Fibroblast of lung (primary cell): ENCODE measurements around the gene UQCC2. TPM values are rescaled to one million over a fixed set of nuclear protein-coding genes. Genes with fewer than 3 reads are reported as not detected.

Experiments
- DNase-seq, 2 donors: peaks; one replicate each; pipeline versions ENCODE4 v3.0.0 to v3.0.0-alpha.2; 2010; ENCODE audit warnings: low read depth in 2 of 2
- H2AFZ ChIP-seq: 2 replicates; pipeline ENCODE4 v1.5.1; 2012; ENCODE audit warnings: low read length, control low read depth, inconsistent platforms
- H3K27ac ChIP-seq: 2 replicates; pipeline ENCODE4 v1.5.1; 2011; ENCODE audit warnings: low read length, control low read depth; ENCODE audit not compliant: insufficient read depth
- H3K27me3 ChIP-seq: 2 replicates; pipeline ENCODE4 v1.5.1; 2011; ENCODE audit warnings: mild to moderate bottlenecking, low read length; ENCODE audit not compliant: control insufficient read depth, insufficient read depth
- H3K36me3 ChIP-seq: 2 replicates; pipeline ENCODE4 v1.5.1; 2011; ENCODE audit warnings: low read length; ENCODE audit not compliant: control insufficient read depth, insufficient read depth
- H3K4me1 ChIP-seq: 2 replicates; pipeline ENCODE4 v1.5.1; 2011; ENCODE audit warnings: low read length; ENCODE audit not compliant: control insufficient read depth, insufficient read depth; ENCODE audit errors: extremely low read depth
- H3K4me2 ChIP-seq: 2 replicates; pipeline ENCODE4 v1.5.1; 2011; ENCODE audit warnings: low read length, control low read depth; ENCODE audit not compliant: insufficient read depth; ENCODE audit errors: extremely low read depth
- H3K4me3 ChIP-seq, 4 experiments: fragments of 200-600 bp in 1 of 4; sonication (generic) in 1 of 4; replicated peaks in 1 of 4; 2 replicates each; pipeline ENCODE4 v1.5.1; 2011 to 2016; ENCODE audit warnings: low read length in 4 of 4, low read depth in 3 of 4, mild to moderate bottlenecking in 3 of 4, control low read depth in 2 of 4, inconsistent platforms in 1 of 4, mixed read lengths in 1 of 4; ENCODE audit not compliant: insufficient read depth in 1 of 4; ENCODE audit errors: control extremely low read depth in 1 of 4
- H3K79me2 ChIP-seq: 2 replicates; pipeline ENCODE4 v1.5.1; 2012; ENCODE audit warnings: mild to moderate bottlenecking, low read length, inconsistent platforms; ENCODE audit not compliant: control insufficient read depth, insufficient read depth
- H3K9ac ChIP-seq: 2 replicates; pipeline ENCODE4 v1.5.1; 2011; ENCODE audit warnings: mild to moderate bottlenecking, low read length, control low read depth; ENCODE audit not compliant: insufficient read depth
- H3K9me3 ChIP-seq: 2 replicates; pipeline ENCODE4 v1.5.1; 2012; ENCODE audit warnings: low read depth, low read length; ENCODE audit not compliant: control insufficient read depth, insufficient read depth
- H4K20me1 ChIP-seq: 2 replicates; pipeline ENCODE4 v1.5.1; 2011; ENCODE audit warnings: low read length; ENCODE audit not compliant: control insufficient read depth, insufficient read depth; ENCODE audit errors: extremely low read depth
- CTCF ChIP-seq, 2 donors: IDR thresholded peaks in 1 of 2; conservative IDR thresholded peaks in 1 of 2; 1 replicate in 1 of 2; 2 replicates in 1 of 2; pipeline ENCODE4 v1.5.1; 2011 to 2012; ENCODE audit warnings: low read length in 2 of 2, control low read depth in 1 of 2, inconsistent platforms in 1 of 2, low read depth in 1 of 2, mild to moderate bottlenecking in 1 of 2
- EZH2 ChIP-seq: IDR thresholded peaks from 2 replicates; pipeline ENCODE4 v1.5.1; 2012; ENCODE audit warnings: low read length, control low read depth, mild to moderate bottlenecking; ENCODE audit errors: missing control alignments
- polyA plus RNA-seq, 2 donors: library from polyadenylated mRNA; depleted of rRNA in 1 of 2; stranded (reverse) in 1 of 2; unstranded in 1 of 2; fragments of >200 nt; gene quantifications; 2 replicates each; pipeline ENCODE4 v1.2.1, GENCODE V29; 2011 to 2012; ENCODE audit warnings: missing spikeins in 1 of 2
- total RNA-seq: library from RNA; depleted of rRNA; stranded (reverse); fragments of >200 nt; gene quantifications from 2 replicates; pipeline ENCODE4 v1.2.1, GENCODE V29; 2014

The UQCC2 gene
- total and polyA plus RNA-seq, 2 donors (not counting 1 experiment from before 2014, with no cell fraction given), result 33.8 to 36.5 TPM

DNA sequence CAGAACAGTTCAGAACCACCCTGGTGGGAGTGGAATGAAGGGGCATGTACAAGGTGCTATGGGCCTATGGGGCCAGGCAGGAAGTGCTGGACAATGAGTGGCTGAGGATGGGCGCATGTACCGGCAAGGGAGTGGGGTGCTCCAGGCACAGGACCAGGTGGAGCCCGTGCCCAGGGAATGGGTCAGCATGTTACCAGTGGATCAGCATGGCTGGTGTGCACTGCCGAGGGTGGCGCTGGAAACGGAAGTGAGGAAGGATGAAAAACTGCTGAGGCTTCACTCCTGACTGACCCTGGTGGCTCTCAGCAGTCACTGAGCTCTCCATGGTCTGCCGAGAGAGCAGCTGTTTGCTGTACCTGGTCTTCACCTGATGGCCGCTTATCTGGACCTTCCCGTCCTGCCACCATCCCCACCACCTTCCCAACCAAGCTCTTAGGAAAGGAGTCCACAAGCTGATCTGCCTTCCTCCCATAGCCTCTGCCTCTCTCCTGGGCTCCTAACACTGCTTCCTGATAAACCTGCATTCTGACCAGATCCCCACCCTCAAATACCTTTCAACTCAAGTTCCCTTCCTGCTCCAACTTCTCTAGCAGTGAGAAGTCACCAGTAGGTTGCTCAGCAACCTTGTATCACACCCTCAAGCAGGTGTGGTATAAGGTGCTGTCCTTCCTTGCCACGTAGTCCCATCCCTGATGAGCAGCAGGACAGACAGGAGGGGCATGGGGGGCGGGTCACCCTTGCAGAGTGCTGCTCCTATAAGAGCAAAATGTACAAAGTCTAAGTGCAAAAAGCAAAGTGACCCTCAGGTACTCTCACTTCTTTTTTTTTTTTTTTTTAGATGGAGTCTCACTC, 7.1 kb downstream of the UQCC2 start:
- Histone ChIP-seq H3K36me3 (peaks cover 5% of the 10 kb centered on the region), H3K27ac (no peak overlapping the region), H3K4me2 (no peak overlapping the region), H3K9ac (no peak overlapping the region), H3K27me3 (no peaks in the 10 kb centered on the region), H2AFZ (no peak overlapping the region), H3K9me3 (no peaks in the 10 kb centered on the region), H3K4me1 (peaks cover 2% of the 10 kb centered on the region), H3K4me3 (no peak overlapping the region), H3K79me2 (peaks cover 1% of the 10 kb centered on the region), H4K20me1 (no peaks in the 10 kb centered on the region)
- DNase-seq, result no peak
- TF ChIP-seq CTCF (conservative IDR thresholded peaks at IDR 0.05 in 1 of 2, IDR thresholded peaks at IDR 0.05 in 1 of 2; ENCODE audit: low read depth in 1 of 2, low read length in 2 of 2) (no peak), EZH2 (no peak)

DNA sequence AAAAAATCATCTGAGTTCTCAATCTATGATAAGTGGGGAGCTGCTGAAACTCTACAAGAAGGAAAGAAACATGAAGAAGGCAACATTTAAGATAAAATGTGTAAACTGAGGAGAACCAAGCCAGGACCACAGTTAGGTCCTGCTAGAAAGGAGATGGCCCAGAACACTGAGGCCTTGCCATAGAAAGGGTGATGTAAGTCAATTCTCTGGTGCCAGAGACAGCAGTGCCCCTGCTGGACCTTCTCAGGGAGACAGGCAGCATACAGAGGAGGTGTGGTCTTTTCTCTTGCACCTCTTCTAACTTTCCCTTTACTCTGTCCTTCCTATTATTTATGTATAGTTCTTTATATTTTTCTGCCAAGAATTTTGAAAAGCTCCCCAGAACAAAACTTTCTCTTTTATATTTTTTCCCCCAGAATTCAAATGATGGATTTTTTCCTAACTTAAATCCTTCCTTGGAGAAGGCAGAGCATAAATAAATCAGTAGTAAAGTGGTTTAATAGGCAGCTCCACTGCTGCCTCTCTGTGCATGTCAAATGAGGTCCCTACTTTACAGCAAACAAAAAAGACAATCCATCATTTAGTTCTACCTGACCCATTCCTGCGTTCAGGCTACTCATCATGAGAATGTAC, 9.0 kb downstream of the UQCC2 start:
- Histone ChIP-seq H3K79me2 (no peaks in the 10 kb centered on the region), H3K4me2 (no peak overlapping the region), H4K20me1 (no peaks in the 10 kb centered on the region), H3K27me3 (no peaks in the 10 kb centered on the region), H3K27ac (no peak overlapping the region), H3K4me3 (no peak overlapping the region), H2AFZ (no peak overlapping the region), H3K36me3 (peaks cover 9% of the 10 kb centered on the region), H3K9me3 (no peaks in the 10 kb centered on the region), H3K9ac (no peak overlapping the region), H3K4me1 (peaks cover 2% of the 10 kb centered on the region)
- peak; percentile 51 to 67 for DNase-seq
- no peak for TF ChIP-seq EZH2
- peak; percentile 66 to 76 for TF ChIP-seq CTCF (conservative IDR thresholded peaks at IDR 0.05 in 1 of 2, IDR thresholded peaks at IDR 0.05 in 1 of 2; ENCODE audit: low read depth in 1 of 2, low read length in 2 of 2)

GRCh38 chr6:33700391-33701050, 11.0 kb downstream of the UQCC2 start:
- Histone ChIP-seq H3K4me3 (no peak overlapping the region), H3K4me2 (no peak overlapping the region), H4K20me1 (peaks cover 2% of the 10 kb centered on the region), H3K36me3 (peaks cover 16% of the 10 kb centered on the region), H3K27ac (no peak overlapping the region), H3K79me2 (peaks cover 1% of the 10 kb centered on the region), H3K27me3 (no peaks in the 10 kb centered on the region), H3K9me3 (no peaks in the 10 kb centered on the region), H3K4me1 (peaks cover 16% of the 10 kb centered on the region), H2AFZ (no peak overlapping the region), H3K9ac (no peak overlapping the region)
- TF ChIP-seq CTCF (conservative IDR thresholded peaks at IDR 0.05 in 1 of 2, IDR thresholded peaks at IDR 0.05 in 1 of 2; ENCODE audit: low read depth in 1 of 2, low read length in 2 of 2), result peak; percentile 60 to 83
- no peak for TF ChIP-seq EZH2
- peak; percentile 59 to 74 for DNase-seq
